ENCODE data around the gene QSOX2. TPM values are rescaled to one million over a fixed set of nuclear protein-coding genes. Genes with fewer than 3 reads are reported as not detected.

The QSOX2 gene
- total RNA-seq, 1 donor from 2014 or later: 7.8 TPM

GRCh38 chr9:136283291-136284235 is 38.0 kb upstream of the QSOX2 start:
- peak; percentile 18 for DNase-seq

- no peak for DNase-seq
Observed at GRCh38 chr9:136282272-136282861, 36.8 kb upstream of the QSOX2 start.

GRCh38 chr9:136281421-136282271 is 36.0 kb upstream of the QSOX2 start:
- no peak for DNase-seq

- DNase-seq: no peak
Observed at GRCh38 chr9:136280535-136281315, 35.1 kb upstream of the QSOX2 start.

- DNase-seq: no peak
Observed at GRCh38 chr9:136279471-136279870, 33.9 kb upstream of the QSOX2 start.

GRCh38 chr9:136278894-136279293 is 33.3 kb upstream of the QSOX2 start:
- no peak for DNase-seq

- no peak for DNase-seq
Observed at GRCh38 chr9:136278221-136278620, 32.6 kb upstream of the QSOX2 start.

GRCh38 chr9:136277746-136278145 is 32.1 kb upstream of the QSOX2 start:
- DNase-seq: no peak

- DNase-seq: no peak
Observed at GRCh38 chr9:136276716-136277115, 31.1 kb upstream of the QSOX2 start.

GRCh38 chr9:136275655-136276429 is 30.2 kb upstream of the QSOX2 start:
- no peak for DNase-seq

GRCh38 chr9:136274786-136275654 is 29.4 kb upstream of the QSOX2 start:
- DNase-seq: no peak

GRCh38 chr9:136273921-136274785 is 28.5 kb upstream of the QSOX2 start:
- DNase-seq: no peak

- DNase-seq: no peak
Observed at GRCh38 chr9:136273244-136273865, 27.7 kb upstream of the QSOX2 start.

- DNase-seq: no peak
Observed at GRCh38 chr9:136270173-136270705, 24.6 kb upstream of the QSOX2 start.

- no peak for DNase-seq
Observed at GRCh38 chr9:136268735-136269134, 23.1 kb upstream of the QSOX2 start.

GRCh38 chr9:136268318-136268717 is 22.7 kb upstream of the QSOX2 start:
- peak; percentile 21 for DNase-seq

- DNase-seq: peak; percentile 73
Observed at GRCh38 chr9:136267261-136268111, 21.9 kb upstream of the QSOX2 start.
